Measurements from ENCODE around the gene POLR1B. TPM values are rescaled to one million over a fixed set of nuclear protein-coding genes. Genes with fewer than 3 reads are reported as not detected.

Gene POLR1B
- total RNA-seq, 1 experiment from 2014 or later, result 51.2 TPM

DNA sequence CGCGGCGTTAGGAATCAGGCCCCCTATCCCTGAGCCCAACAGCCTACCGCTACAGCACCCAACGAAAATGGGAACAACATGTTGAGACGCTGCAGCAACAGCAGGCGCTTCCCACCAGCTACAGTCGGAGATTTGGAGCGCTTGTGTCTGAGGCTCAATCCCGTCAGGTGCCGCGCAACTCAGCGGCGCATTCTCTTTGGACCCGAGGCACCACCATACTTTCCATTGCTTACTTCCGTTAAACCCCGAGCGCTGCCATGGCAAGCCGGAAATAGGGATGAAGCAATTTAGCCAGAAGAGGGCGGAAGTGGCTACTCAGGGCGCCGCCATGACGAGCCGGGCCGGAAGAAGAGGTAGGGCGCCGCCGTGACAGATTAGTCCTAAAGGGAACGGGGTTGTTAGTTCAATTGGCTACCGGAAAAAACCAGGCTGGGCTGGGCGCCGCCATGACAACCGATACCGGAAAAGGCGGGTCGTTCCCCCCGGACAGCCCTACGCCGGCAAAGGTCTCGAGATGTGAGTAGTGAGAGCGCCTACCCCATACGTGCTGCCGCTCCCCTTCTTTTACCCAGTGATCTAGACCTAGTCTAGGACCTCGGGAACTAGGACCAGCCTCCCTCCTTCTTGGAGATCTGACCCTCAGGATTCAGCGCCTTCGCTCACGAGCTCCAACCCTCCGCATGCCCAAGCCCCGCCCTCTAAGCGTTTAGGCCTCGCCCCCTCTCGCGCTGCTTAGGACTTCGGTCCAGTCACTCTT is 42.0 kb downstream of the POLR1B start, which contains the start of gene CHCHD5 (continued):
- peak; percentile 90 for TF ChIP-seq FOXK1 (CRISPR knock-in tag; IDR thresholded peaks at IDR 0.05)
- TF ChIP-seq, protein P1, sequence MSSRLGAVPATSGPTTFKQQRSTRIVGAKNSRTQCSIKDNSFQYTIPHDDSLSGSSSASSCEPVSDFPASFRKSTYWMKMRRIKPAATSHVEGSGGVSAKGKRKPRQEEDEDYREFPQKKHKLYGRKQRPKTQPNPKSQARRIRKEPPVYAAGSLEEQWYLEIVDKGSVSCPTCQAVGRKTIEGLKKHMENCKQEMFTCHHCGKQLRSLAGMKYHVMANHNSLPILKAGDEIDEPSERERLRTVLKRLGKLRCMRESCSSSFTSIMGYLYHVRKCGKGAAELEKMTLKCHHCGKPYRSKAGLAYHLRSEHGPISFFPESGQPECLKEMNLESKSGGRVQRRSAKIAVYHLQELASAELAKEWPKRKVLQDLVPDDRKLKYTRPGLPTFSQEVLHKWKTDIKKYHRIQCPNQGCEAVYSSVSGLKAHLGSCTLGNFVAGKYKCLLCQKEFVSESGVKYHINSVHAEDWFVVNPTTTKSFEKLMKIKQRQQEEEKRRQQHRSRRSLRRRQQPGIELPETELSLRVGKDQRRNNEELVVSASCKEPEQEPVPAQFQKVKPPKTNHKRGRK (CRISPR knock-in tag; IDR thresholded peaks at IDR 0.05; ENCODE audit: borderline replicate concordance), result no peak
- TF ChIP-seq, protein P2, sequence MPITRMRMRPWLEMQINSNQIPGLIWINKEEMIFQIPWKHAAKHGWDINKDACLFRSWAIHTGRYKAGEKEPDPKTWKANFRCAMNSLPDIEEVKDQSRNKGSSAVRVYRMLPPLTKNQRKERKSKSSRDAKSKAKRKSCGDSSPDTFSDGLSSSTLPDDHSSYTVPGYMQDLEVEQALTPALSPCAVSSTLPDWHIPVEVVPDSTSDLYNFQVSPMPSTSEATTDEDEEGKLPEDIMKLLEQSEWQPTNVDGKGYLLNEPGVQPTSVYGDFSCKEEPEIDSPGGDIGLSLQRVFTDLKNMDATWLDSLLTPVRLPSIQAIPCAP (CRISPR knock-in tag; IDR thresholded peaks at IDR 0.05), result no peak; the same call in 1 of the 2 replicates
- TF ChIP-seq, protein P3, sequence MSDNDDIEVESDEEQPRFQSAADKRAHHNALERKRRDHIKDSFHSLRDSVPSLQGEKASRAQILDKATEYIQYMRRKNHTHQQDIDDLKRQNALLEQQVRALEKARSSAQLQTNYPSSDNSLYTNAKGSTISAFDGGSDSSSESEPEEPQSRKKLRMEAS (CRISPR knock-in tag; IDR thresholded peaks at IDR 0.05), result peak; percentile 76
- TF ChIP-seq GABPB1 (CRISPR knock-in tag; IDR thresholded peaks at IDR 0.05), result peak; percentile 92
- TF ChIP-seq ZNF232 (CRISPR knock-in tag; IDR thresholded peaks at IDR 0.05), result 0 out of 2 replicates have a peak, but pooled peaks have one; percentile 73
- TF ChIP-seq ZNF396 (CRISPR knock-in tag; IDR thresholded peaks at IDR 0.05; ENCODE audit: borderline replicate concordance), result no peak
- TF ChIP-seq ESRRA (CRISPR knock-in tag; IDR thresholded peaks at IDR 0.05; ENCODE audit: borderline replicate concordance), result 0 out of 2 replicates have a peak, but pooled peaks have one; percentile 43
- TF ChIP-seq, protein P4, sequence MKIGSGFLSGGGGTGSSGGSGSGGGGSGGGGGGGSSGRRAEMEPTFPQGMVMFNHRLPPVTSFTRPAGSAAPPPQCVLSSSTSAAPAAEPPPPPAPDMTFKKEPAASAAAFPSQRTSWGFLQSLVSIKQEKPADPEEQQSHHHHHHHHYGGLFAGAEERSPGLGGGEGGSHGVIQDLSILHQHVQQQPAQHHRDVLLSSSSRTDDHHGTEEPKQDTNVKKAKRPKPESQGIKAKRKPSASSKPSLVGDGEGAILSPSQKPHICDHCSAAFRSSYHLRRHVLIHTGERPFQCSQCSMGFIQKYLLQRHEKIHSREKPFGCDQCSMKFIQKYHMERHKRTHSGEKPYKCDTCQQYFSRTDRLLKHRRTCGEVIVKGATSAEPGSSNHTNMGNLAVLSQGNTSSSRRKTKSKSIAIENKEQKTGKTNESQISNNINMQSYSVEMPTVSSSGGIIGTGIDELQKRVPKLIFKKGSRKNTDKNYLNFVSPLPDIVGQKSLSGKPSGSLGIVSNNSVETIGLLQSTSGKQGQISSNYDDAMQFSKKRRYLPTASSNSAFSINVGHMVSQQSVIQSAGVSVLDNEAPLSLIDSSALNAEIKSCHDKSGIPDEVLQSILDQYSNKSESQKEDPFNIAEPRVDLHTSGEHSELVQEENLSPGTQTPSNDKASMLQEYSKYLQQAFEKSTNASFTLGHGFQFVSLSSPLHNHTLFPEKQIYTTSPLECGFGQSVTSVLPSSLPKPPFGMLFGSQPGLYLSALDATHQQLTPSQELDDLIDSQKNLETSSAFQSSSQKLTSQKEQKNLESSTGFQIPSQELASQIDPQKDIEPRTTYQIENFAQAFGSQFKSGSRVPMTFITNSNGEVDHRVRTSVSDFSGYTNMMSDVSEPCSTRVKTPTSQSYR (CRISPR knock-in tag; IDR thresholded peaks at IDR 0.05), result 0 out of 2 replicates have a peak, but pooled peaks have one; percentile 11
- TF ChIP-seq, protein P5, sequence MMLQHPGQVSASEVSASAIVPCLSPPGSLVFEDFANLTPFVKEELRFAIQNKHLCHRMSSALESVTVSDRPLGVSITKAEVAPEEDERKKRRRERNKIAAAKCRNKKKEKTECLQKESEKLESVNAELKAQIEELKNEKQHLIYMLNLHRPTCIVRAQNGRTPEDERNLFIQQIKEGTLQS (CRISPR knock-in tag; conservative IDR thresholded peaks at IDR 0.05), result no peak
- no peak for TF ChIP-seq EMX1 (CRISPR knock-in tag; IDR thresholded peaks at IDR 0.05)
- TF ChIP-seq, protein P6, sequence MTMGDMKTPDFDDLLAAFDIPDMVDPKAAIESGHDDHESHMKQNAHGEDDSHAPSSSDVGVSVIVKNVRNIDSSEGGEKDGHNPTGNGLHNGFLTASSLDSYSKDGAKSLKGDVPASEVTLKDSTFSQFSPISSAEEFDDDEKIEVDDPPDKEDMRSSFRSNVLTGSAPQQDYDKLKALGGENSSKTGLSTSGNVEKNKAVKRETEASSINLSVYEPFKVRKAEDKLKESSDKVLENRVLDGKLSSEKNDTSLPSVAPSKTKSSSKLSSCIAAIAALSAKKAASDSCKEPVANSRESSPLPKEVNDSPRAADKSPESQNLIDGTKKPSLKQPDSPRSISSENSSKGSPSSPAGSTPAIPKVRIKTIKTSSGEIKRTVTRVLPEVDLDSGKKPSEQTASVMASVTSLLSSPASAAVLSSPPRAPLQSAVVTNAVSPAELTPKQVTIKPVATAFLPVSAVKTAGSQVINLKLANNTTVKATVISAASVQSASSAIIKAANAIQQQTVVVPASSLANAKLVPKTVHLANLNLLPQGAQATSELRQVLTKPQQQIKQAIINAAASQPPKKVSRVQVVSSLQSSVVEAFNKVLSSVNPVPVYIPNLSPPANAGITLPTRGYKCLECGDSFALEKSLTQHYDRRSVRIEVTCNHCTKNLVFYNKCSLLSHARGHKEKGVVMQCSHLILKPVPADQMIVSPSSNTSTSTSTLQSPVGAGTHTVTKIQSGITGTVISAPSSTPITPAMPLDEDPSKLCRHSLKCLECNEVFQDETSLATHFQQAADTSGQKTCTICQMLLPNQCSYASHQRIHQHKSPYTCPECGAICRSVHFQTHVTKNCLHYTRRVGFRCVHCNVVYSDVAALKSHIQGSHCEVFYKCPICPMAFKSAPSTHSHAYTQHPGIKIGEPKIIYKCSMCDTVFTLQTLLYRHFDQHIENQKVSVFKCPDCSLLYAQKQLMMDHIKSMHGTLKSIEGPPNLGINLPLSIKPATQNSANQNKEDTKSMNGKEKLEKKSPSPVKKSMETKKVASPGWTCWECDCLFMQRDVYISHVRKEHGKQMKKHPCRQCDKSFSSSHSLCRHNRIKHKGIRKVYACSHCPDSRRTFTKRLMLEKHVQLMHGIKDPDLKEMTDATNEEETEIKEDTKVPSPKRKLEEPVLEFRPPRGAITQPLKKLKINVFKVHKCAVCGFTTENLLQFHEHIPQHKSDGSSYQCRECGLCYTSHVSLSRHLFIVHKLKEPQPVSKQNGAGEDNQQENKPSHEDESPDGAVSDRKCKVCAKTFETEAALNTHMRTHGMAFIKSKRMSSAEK (CRISPR knock-in tag; IDR thresholded peaks at IDR 0.05; ENCODE audit: borderline replicate concordance), result no peak
- TF ChIP-seq, protein P7, sequence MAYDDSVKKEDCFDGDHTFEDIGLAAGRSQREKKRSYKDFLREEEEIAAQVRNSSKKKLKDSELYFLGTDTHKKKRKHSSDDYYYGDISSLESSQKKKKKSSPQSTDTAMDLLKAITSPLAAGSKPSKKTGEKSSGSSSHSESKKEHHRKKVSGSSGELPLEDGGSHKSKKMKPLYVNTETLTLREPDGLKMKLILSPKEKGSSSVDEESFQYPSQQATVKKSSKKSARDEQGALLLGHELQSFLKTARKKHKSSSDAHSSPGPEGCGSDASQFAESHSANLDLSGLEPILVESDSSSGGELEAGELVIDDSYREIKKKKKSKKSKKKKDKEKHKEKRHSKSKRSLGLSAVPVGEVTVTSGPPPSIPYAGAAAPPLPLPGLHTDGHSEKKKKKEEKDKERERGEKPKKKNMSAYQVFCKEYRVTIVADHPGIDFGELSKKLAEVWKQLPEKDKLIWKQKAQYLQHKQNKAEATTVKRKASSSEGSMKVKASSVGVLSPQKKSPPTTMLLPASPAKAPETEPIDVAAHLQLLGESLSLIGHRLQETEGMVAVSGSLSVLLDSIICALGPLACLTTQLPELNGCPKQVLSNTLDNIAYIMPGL (CRISPR knock-in tag; IDR thresholded peaks at IDR 0.05), result 0 out of 2 replicates have a peak, but pooled peaks have one; percentile 48
- TF ChIP-seq, protein P8, sequence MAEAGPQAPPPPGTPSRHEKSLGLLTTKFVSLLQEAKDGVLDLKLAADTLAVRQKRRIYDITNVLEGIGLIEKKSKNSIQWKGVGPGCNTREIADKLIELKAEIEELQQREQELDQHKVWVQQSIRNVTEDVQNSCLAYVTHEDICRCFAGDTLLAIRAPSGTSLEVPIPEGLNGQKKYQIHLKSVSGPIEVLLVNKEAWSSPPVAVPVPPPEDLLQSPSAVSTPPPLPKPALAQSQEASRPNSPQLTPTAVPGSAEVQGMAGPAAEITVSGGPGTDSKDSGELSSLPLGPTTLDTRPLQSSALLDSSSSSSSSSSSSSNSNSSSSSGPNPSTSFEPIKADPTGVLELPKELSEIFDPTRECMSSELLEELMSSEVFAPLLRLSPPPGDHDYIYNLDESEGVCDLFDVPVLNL (CRISPR knock-in tag; IDR thresholded peaks at IDR 0.05; ENCODE audit: borderline replicate concordance, low read depth), result no peak
- TF ChIP-seq, protein P9, sequence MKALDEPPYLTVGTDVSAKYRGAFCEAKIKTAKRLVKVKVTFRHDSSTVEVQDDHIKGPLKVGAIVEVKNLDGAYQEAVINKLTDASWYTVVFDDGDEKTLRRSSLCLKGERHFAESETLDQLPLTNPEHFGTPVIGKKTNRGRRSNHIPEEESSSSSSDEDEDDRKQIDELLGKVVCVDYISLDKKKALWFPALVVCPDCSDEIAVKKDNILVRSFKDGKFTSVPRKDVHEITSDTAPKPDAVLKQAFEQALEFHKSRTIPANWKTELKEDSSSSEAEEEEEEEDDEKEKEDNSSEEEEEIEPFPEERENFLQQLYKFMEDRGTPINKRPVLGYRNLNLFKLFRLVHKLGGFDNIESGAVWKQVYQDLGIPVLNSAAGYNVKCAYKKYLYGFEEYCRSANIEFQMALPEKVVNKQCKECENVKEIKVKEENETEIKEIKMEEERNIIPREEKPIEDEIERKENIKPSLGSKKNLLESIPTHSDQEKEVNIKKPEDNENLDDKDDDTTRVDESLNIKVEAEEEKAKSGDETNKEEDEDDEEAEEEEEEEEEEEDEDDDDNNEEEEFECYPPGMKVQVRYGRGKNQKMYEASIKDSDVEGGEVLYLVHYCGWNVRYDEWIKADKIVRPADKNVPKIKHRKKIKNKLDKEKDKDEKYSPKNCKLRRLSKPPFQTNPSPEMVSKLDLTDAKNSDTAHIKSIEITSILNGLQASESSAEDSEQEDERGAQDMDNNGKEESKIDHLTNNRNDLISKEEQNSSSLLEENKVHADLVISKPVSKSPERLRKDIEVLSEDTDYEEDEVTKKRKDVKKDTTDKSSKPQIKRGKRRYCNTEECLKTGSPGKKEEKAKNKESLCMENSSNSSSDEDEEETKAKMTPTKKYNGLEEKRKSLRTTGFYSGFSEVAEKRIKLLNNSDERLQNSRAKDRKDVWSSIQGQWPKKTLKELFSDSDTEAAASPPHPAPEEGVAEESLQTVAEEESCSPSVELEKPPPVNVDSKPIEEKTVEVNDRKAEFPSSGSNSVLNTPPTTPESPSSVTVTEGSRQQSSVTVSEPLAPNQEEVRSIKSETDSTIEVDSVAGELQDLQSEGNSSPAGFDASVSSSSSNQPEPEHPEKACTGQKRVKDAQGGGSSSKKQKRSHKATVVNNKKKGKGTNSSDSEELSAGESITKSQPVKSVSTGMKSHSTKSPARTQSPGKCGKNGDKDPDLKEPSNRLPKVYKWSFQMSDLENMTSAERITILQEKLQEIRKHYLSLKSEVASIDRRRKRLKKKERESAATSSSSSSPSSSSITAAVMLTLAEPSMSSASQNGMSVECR (CRISPR knock-in tag; IDR thresholded peaks at IDR 0.05; ENCODE audit: borderline replicate concordance), result peak; percentile 71; the same call in 1 of the 2 replicates
- peak; percentile 53 for TF ChIP-seq CREM (CRISPR knock-in tag; IDR thresholded peaks at IDR 0.05)
- peak; percentile 73 for TF ChIP-seq ZNF317 (CRISPR knock-in tag; IDR thresholded peaks at IDR 0.05; ENCODE audit: borderline replicate concordance, low read depth)
- peak; percentile 93 for TF ChIP-seq ETV6 (CRISPR knock-in tag; IDR thresholded peaks at IDR 0.05)
